Left renal cortex interstitium (tissue), 4 donors: ENCODE results near the gene DLK1. TPM values are rescaled to one million over a fixed set of nuclear protein-coding genes. Genes with fewer than 3 reads are reported as not detected.
A peak's percentile ranks its signal among the peaks of the same experiment; 100 is the strongest.

Experiments used
- DNase-seq, 4 donors: peaks; one replicate each; pipeline ENCODE4 v3.0.0-alpha.2; 2013; ENCODE audit warnings: low read depth in 4 of 4, low spot score in 2 of 4, missing footprints in 1 of 4
- polyA plus RNA-seq, 4 donors: library from polyadenylated mRNA; unstranded; fragments of 120-200 nt; gene quantifications; one replicate each; pipeline ENCODE4 v1.2.1, GENCODE V29; 2013; ENCODE audit not compliant: insufficient read length in 4 of 4

Gene DLK1
- polyA plus RNA-seq: 10 to 100 TPM in 1 of 4 donors, 1 to 10 TPM in 3; 5.8 to 11.1 (median 8.0) TPM

DNA sequence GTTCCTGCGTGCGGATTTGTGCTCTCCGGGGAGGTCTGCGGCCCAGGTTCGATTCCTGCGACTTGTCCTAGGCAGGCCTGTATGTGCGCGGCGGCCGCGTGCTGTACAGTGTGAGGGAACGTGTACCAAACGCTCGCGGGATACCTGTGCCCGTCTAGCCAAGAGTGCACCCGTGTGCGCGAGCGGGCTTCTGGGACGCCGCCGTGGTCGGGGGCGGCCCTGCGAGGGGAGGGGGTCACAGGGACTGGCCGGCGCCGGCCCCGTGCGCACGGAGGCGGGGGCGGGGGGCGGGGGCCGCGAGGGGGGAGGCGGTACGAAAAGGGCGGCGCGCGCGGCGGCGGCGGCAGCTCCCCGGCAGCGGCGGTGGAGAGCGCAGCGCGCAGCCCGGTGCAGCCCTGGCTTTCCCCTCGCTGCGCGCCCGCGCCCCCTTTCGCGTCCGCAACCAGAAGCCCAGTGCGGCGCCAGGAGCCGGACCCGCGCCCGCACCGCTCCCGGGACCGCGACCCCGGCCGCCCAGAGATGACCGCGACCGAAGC, at the start of gene DLK1:
DLK1 (plus strand) TSS at position 343 of the 536 bp plus-strand sequence; CDS start at position 520, 177 bp downstream.
- no peak for DNase-seq

DNA sequence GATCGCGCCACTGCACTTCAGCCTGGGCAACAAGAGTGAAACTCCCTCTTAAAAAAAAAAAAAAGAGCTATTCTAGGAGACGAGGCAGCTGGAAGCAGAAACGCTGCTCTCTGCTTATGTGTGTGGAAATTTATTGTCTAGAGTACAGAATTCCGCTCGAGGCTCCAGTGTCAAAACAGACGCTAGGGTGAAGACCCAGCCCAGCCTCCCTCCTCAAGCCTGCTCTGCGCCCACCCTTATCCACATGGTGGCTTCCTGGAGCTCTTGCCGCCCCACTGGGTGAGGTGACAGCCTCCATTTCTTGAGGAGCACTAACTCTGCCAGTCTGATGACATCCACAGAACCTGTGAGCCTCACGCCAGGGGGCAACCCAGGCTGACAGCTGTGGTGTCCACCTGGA, 49.5 kb upstream of the DLK1 start:
- peak in 1 of 4 donors; percentile 65 for DNase-seq

GRCh38 chr14:100677554-100678468, 48.9 kb upstream of the DLK1 start:
- DNase-seq: peak in 3 of 4 donors; percentile 46 to 74 (median 71)

DNA sequence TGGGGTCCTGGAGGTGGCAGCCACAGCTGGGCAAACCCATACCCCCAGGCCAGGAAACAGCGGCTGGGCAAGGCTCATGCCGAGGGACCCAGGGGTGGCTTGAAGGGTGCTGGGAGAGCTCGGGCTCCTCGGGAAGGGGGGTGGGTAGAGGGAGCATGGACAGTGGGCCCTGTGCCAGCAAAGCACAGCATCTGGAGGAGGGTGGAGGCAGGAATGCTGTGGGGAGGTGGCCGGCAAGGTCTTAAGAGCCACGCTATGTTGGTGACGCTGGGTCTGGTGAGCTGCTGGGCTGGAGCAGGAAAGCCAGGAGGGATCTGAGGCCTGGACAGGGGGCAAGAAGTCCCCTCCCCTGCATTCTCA, 48.2 kb upstream of the DLK1 start:
- no peak for DNase-seq

DNA sequence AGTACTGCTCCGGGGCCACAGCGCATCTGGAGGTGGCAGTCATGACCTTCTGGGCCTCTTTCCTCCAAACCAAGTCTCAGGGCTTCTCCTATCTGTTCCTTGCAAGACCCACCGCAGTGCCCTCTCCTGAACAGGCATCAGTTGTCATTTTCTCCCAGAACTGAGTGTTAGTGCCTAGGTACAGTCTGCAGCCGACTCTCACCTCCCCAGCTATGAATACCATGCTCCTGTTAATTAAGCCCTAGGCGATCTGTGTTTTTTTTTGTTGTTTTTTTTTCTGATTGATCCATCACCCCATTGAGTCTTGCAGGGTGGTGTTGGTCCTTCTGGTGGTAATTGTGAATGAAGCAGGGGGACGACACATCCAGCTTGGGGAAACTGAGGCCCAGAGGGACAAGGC, 47.5 kb upstream of the DLK1 start:
- no peak for DNase-seq

DNA sequence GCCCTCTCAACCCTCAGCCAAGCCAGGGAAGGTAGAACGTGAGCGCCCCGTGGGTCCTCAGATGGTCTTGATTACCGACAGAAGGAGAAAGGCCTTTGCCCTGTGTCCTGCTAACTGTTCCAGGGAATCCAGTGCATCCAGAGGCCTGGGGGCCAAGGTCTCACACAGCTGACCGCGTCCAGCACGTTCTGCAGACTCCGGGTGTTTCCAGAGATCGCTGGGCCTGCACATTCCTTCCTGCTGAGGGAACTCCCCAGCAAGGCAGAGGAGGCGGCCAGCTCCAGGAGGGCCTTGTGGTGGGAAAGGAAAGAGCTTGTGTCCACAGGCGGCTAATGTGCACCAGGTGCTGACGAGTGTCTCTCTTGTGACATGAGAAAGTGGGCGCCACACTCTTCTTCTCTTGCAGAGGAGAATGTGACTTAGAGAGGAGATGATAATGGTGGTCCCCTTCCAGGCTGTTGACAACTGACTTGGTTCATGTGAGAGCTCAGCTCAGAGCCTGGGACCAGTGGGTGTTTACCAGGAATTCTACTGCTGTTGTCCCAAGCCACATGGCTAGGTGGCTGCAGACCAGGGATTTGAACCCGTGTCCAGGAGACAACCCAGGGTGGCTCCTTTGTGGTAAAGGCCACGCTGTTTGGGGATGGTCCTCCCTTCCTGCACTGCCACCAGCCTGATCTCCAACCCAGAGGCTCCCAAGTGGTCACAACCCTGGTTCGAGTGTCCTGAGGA, 46.8 kb upstream of the DLK1 start:
- DNase-seq: peak in 2 of 4 donors; percentile 70 to 71

DNA sequence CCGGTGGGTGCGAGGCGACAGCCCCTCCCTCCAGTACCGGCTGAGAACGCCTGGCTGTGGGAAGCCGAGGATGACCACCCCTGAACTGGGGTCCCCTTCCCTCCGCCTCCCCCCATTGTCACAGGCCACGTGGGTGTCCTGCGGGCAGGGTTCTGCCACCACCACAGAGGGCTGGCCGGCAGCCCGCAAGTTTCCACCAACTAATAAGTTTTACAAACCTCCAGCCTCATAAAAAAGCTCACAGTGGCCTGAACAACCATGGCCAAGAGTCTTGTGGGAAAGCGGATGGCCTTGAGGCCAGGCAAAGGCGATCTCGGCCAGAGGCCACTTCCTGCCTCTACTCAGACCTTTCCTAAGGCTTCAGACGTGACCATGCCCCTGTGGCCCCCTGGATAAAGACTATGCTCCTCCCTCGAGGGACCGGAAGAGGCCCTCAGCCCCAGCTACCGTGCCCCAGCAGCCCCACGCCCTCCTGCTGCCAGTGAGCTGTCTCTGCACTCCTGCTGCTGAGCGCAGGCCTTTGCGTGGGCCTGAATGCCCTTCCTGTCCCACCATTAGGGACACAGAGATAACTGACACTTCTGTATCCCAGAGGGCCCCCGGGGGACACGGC, 46.1 kb upstream of the DLK1 start:
- DNase-seq: no peak

DNA sequence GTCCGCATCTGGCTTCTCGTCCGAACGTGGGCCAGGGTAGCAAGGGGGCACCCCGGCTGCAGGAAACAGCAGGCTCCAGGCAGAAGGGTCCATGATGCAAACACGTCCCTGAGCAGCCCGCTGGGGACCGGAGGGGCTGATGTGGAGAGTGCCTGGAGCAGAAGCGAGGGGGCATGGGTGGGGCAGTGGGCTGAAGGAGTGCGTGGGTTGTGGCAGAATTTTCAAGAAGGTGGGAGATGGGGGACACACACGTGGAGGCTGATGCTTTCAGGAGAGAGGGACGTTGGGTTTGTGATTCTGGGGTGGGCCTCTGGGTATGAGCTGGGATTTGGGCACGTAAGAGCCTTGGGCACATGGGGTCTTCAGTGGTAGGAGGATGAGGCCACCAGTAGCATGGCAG, 45.6 kb upstream of the DLK1 start:
- no peak for DNase-seq

- no peak for DNase-seq
Measured at GRCh38 chr14:100682749-100683148, 43.9 kb upstream of the DLK1 start.

DNA sequence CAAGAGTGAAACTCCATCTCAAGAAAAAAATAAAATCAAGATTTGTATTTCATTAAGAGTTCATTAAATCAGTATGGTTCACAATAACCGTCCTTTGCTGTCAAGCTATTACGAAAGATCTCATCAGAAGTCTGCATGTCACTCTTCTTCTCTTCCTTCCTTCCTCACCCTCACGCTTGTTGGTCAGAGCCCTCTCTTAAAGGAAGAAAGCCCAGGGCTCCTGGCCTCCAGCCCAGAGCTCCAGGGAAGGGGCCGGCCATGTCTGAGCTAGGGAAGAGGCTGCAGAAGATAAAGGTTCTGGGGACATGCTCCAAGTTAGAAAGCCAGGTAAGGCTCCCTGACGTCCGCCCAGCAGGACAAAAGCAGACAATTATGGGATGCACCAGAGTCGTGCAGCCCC, 43.1 kb upstream of the DLK1 start:
- DNase-seq: no peak

DNA sequence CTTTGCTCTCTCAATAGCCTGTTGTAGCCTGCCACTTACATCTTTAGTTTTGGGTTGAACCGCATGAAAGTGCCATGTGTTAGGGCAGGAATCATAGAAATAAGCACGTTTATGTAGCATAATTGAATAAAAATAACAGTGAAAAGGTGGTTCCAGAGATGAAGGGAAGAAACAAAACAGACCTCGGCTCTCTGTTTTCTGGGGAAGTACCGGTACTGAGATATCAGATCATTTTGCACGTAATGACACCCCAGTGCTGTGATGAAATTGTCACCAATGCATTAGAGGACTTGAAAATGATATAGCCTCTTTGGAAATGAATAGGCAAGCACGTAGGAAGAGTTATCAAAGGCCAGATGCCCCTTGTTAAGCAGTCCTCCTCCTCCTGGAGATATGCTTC, 42.5 kb upstream of the DLK1 start:
- no peak for DNase-seq

GRCh38 chr14:100684961-100685360, 41.7 kb upstream of the DLK1 start:
- no peak for DNase-seq

GRCh38 chr14:100686858-100687257, 39.8 kb upstream of the DLK1 start:
- no peak for DNase-seq

DNA sequence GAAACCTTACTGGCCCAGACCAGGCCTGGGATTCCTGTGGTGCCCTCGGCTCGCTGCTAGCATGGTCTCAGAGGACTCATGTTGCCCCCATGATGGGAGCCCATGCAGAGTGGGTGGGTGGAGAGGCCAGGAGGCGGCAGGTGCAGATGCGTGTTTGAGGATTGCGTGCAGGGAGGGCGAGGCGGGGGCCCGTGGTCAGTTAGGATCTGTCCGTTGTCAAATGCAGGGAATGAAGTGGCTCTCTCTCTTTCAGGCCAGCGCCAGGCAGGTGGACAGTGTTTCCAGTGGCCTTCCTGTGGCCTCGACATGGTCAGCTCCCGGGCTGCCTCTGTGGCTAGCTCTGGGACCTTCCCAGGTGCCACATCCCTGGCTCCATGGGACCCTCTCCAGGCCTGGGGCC, 39.3 kb upstream of the DLK1 start:
- no peak for DNase-seq

DNA sequence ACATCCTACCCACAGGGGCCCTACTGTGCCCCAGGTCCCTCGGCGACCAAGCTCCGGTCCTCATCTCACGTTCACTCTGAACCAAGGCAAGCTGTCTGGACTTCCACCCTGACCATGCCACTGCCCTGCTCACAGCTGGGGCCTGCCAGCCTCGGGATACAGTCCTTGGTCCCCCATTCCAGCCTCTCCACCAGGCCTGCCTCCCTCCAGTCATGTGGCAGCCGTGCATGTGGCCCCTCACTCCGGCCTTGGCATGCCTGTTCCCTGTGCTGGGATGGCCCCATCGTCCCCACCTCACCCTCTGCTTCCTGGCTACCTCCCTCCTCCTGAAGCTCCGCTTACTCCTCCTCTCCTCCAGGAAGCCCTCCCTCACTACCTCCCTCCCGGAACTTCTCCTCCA, 38.6 kb upstream of the DLK1 start:
- no peak for DNase-seq

DNA sequence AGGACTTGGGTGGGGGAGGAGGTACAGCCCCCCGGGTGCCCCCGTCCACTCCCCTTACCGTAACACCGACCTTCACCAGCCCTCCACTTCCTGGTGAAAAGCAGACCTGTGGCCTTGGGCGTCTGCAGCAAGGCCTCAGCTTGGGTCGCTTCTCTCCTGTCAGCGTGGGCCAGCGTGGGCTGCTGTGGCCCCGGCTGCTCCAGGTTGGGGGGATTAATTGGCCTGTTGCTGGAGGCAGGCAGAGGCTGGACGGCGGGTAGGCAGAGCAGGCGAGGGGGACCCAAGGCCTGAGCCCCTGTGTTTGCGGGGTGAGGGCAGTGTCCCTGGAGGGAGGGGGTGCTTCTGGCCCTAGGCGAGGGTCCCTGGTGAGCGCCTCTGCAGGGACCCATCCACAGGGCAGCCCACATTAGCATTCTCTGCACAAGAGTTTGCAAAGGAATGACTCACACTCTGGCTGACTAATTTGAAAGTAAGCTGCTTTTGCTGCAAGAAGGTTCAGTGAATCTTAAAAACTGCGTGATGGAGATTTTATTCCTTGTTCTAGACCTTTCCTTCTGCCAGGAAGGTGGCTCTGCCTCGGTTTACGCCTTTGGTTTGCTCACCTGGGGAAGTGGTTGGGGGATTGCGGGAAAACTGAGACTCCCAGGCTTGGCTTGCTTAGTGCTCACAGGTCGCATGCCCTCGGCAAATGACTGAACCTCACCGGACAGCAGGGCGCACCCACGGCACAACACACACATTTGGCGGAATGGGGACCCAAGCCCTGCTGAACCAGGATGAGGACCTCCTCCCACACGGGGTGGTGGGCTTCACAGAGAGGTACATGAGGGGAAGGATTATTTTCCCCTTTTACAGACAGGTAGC, 37.9 kb upstream of the DLK1 start:
- no peak for DNase-seq

- no peak for DNase-seq
Measured at GRCh38 chr14:100690672-100691071, 36.0 kb upstream of the DLK1 start.

DNA sequence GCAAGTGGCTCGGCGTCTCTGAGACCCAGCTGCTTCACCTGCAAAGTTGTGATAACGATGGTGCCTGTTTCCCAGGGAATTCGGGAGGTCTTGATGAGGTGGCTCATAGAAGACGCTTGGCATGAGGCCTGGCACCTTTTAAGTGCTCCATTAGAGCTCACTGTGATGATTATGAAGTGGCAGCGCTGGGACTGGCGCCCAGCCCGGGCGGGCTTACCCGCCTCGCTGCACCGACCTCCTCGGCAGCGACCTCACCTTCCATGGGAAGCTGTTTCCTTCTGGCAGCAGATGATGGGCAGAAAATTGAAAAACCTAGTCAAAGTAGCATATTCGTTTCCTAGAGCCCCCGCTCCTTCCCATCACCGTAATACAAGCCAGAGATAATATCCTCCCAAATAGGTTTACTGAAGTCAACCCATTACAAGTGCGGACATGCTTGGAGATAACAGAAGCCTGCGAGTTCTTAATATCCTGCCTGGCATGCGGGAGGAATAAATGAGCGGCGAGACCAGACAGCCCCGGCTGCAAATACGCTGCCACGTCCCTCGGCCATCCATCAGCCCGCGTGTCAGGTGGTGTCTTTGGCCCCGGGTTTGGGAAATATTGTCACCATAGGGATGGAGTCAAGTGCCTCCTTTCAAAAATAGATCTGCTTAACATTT, 35.2 kb upstream of the DLK1 start:
- no peak for DNase-seq

GRCh38 chr14:100692256-100692655, 34.4 kb upstream of the DLK1 start:
- DNase-seq: no peak
